Upper lobe of left lung (tissue), 6 donors: ENCODE results near the gene IL1R1. TPM values are rescaled to one million over a fixed set of nuclear protein-coding genes. Genes with fewer than 3 reads are reported as not detected.

Source experiments
- ATAC-seq, 2 donors: fragments of 200-7000 bp; cut with Tn5 transposase; one replicate each; pipeline ENCODE4 v1.9.1; 2022; ENCODE audit warnings: mild to moderate bottlenecking in 2 of 2, moderate library complexity in 2 of 2; ENCODE audit not compliant: low FRiP score in 2 of 2
- DNase-seq, 2 donors: peaks; one replicate each; pipeline ENCODE4 v3.0.0-alpha.2; 2019 to 2020
- H3K27ac ChIP-seq, 4 donors: fragments of 200-600 bp; sonication (generic); one replicate each; pipeline ENCODE4 v1.5.1; 2016 to 2019
- H3K27me3 ChIP-seq, 4 donors: fragments of 200-600 bp; sonication (generic); one replicate each; pipeline ENCODE4 v1.5.1; 2017 to 2019
- H3K36me3 ChIP-seq, 4 donors: fragments of 200-600 bp; sonication (generic); one replicate each; pipeline ENCODE4 v1.5.1; 2016 to 2019
- H3K4me1 ChIP-seq, 4 donors: fragments of 200-600 bp; sonication (generic); one replicate each; pipeline ENCODE4 v1.5.1; 2018 to 2019
- H3K4me3 ChIP-seq, 4 donors: fragments of 200-600 bp; sonication (generic); one replicate each; pipeline ENCODE4 v1.5.1; 2017 to 2019; ENCODE audit warnings: mild to moderate bottlenecking in 2 of 4, moderate library complexity in 1 of 4
- H3K9me3 ChIP-seq, 4 donors: fragments of 200-600 bp; sonication (generic); one replicate each; pipeline ENCODE4 v1.5.1; 2018 to 2019
- CTCF ChIP-seq, 6 experiments: fragments of 450-650 bp in 4 of 6; fragments of 200-600 bp in 2 of 6; sonication (generic) in 2 of 6; IDR thresholded peaks; one replicate each; pipeline ENCODE4 v1.5.1; 2016 to 2019; ENCODE audit warnings: antibody characterized with exemption in 6 of 6
- EP300 ChIP-seq, 4 donors: sonication (generic); formaldehyde crosslinking; IDR thresholded peaks; one replicate each; pipeline ENCODE4 v1.5.1; 2017; ENCODE audit warnings: antibody characterized with exemption in 4 of 4, control low read depth in 2 of 4
- POLR2A ChIP-seq, 4 donors: fragments of 450-650 bp; IDR thresholded peaks; one replicate each; pipeline ENCODE4 v1.5.1; 2016 to 2017; ENCODE audit warnings: antibody characterized with exemption in 4 of 4, mild to moderate bottlenecking in 2 of 4
- POLR2AphosphoS5 ChIP-seq, 2 donors: sonication (generic); formaldehyde crosslinking; IDR thresholded peaks; one replicate each; pipeline ENCODE4 v1.5.1; 2017; ENCODE audit warnings: antibody characterized with exemption in 2 of 2
- WGBS, 2 donors: methylation state at CpG; one replicate each; pipeline ENCODE4 v1.1.5; 2017 to 2018; 5-methylcytosine and 5-hydroxymethylcytosine counted together
- total RNA-seq, 6 donors: library from RNA; depleted of rRNA in 4 of 6; stranded (reverse); fragments of >200 nt in 4 of 6; gene quantifications; one replicate each; pipeline versions ENCODE4 v1.1.0 to v1.2.1, GENCODE V29; 2016 to 2021
- donor health status: DM: no; HTN: no; CAD: no; lungs with moderate emphysema.
- donor health status: DM: no; HTN: yes; CAD: no; lungs with severe emphysema.

The IL1R1 gene
- total RNA-seq, 6 donors from 2014 or later: 48.2 to 148 (median 111) TPM

- Histone ChIP-seq H3K4me3 (peak overlapping the region; percentile 28 to 59 (median 48)), H3K4me1 (peaks cover 0 to 10% (median 2%) of the 10 kb centered on the region in 4 donors), H3K27ac (peak overlapping the region in 2 of 4 donors; percentile 42 to 68), H3K27me3 (no peaks in the 10 kb centered on the region), H3K9me3 (no peaks in the 10 kb centered on the region), H3K36me3 (no peaks in the 10 kb centered on the region)
- 30 to 58% methylated on average over 19 to 50 of the region's 50 CpGs for WGBS, 2 donors
- TF ChIP-seq POLR2AphosphoS5 (IDR thresholded peaks at IDR 0.05) (peak in 1 of 2 donors; percentile 5), POLR2A (IDR thresholded peaks at IDR 0.05) (peak in 1 of 4 donors; percentile 27), CTCF (IDR thresholded peaks at IDR 0.05) (peak in 5 of 6 experiments; percentile 23 to 58 (median 44)), EP300 (IDR thresholded peaks at IDR 0.05) (no peak)
- DNase-seq: peak; percentile 69 to 89
- ATAC-seq: peak; percentile 80 to 92
These were observed 45.1 kb downstream of the IL1R1 start for GRCh38 chr2:102187496-102188150.

GRCh38 chr2:102190430-102191107 is 48.0 kb downstream of the IL1R1 start:
- Histone ChIP-seq H3K27me3 (no peaks in the 10 kb centered on the region), H3K4me1 (peaks cover 0 to 6% (median 2%) of the 10 kb centered on the region in 4 donors), H3K4me3 (no peak overlapping the region), H3K36me3 (no peaks in the 10 kb centered on the region), H3K27ac (no peak overlapping the region), H3K9me3 (no peaks in the 10 kb centered on the region)
- DNase-seq (no peak), ATAC-seq (no peak)
- 82 to 84% methylated on average over 10 of the region's 10 CpGs for WGBS, 2 donors
- no peak for TF ChIP-seq EP300 (IDR thresholded peaks at IDR 0.05)
- no peak for TF ChIP-seq CTCF (IDR thresholded peaks at IDR 0.05)
- no peak for TF ChIP-seq POLR2AphosphoS5 (IDR thresholded peaks at IDR 0.05)
- no peak for TF ChIP-seq POLR2A (IDR thresholded peaks at IDR 0.05)

GRCh38 chr2:102191501-102191900 is 49.0 kb downstream of the IL1R1 start:
- no peaks in the 10 kb centered on the region for H3K9me3 ChIP-seq
- no peak overlapping the region for H3K27ac ChIP-seq
- H3K27me3 ChIP-seq: no peaks in the 10 kb centered on the region
- WGBS, 2 donors: 96 to 100% methylated on average over 1 of the region's 1 CpG
- ATAC-seq (no peak), DNase-seq (no peak)
- no peak for TF ChIP-seq POLR2AphosphoS5 (IDR thresholded peaks at IDR 0.05)
- TF ChIP-seq CTCF (IDR thresholded peaks at IDR 0.05): no peak
- no peaks in the 10 kb centered on the region for H3K36me3 ChIP-seq
- H3K4me3 ChIP-seq: no peak overlapping the region
- H3K4me1 ChIP-seq: peaks cover 0 to 6% (median 2%) of the 10 kb centered on the region in 4 donors

GRCh38 chr2:102193074-102193473 is 50.5 kb downstream of the IL1R1 start:
- TF ChIP-seq CTCF (IDR thresholded peaks at IDR 0.05) (no peak), EP300 (IDR thresholded peaks at IDR 0.05) (no peak), POLR2A (IDR thresholded peaks at IDR 0.05) (no peak), POLR2AphosphoS5 (IDR thresholded peaks at IDR 0.05) (no peak)
- H3K27me3 ChIP-seq: no peaks in the 10 kb centered on the region
- no peaks in the 10 kb centered on the region for H3K36me3 ChIP-seq
- H3K4me3 ChIP-seq: no peak overlapping the region
- ATAC-seq (no peak), DNase-seq (no peak)
- H3K9me3 ChIP-seq: no peaks in the 10 kb centered on the region
- WGBS, 2 donors: 70 to 85% methylated on average over 1 of the region's 1 CpG
- H3K4me1 ChIP-seq: peaks cover 0 to 4% (median under 1%) of the 10 kb centered on the region in 4 donors
- no peak overlapping the region for H3K27ac ChIP-seq
